ENCODE results near the gene SCCPDH. TPM values are rescaled to one million over a fixed set of nuclear protein-coding genes. Genes with fewer than 3 reads are reported as not detected.
"Not testable (repeated sequence)": the region's sequence is repeated elsewhere in the genome, so short reads cannot be mapped to it uniquely, and the experiment has no call there.

SCCPDH gene
- total and polyA plus RNA-seq, 5 experiments from 2014 or later, result 11.3 to 36.8 (median 31.3) TPM

DNA sequence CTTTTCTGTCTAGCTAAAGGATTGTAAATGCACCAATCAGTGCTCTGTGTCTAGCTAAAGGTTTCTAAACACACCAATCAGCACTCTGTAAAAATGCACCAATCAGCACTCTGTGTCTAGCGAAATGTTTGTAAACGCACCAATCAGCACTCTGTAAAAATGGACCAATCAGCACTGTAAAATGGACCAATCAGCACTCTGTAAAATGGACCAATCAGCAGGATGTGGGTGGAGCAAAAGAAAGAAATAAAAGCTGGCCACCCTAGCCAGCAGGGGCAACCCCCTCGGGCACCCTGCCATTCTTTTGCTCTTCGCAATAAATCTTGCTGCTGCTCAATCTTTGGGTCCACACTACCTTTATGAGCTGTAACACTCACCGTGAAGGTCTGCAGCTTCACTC, 11.8 kb upstream of the SCCPDH start:
- H3K4me1 Mint-ChIP-seq, POLR2A ChIA-PET, DNase-seq, ATAC-seq, H3K36me3 Mint-ChIP-seq, H3K4me3 Mint-ChIP-seq, H3K9me3 Mint-ChIP-seq, H3K27ac Mint-ChIP-seq: not testable (repeated sequence)
- H3K27me3 Mint-ChIP-seq, result peaks cover 5 to 14% (median 7%) of the 10 kb centered on the region in 5 donors

DNA sequence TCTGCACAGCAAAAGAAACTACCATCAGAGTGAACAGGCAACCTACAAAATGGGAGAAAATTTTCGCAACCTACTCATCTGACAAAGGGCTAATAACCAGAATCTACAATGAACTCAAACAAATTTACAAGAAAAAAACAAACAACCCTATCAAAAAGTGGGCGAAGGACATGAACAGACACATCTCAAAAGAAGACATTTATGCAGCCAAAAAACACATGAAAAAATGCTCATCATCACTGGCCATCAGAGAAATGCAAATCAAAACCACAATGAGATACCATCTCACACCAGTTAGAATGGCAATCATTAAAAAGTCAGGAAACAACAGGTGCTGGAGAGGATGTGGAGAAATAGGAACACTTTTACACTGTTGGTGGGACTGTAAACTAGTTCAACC, 4.8 kb upstream of the SCCPDH start:
- H3K36me3 Mint-ChIP-seq, ATAC-seq, DNase-seq, H3K9me3 Mint-ChIP-seq, H3K27me3 Mint-ChIP-seq, H3K27ac Mint-ChIP-seq, H3K4me1 Mint-ChIP-seq, H3K4me3 Mint-ChIP-seq, POLR2A ChIA-PET: not testable (repeated sequence)

DNA sequence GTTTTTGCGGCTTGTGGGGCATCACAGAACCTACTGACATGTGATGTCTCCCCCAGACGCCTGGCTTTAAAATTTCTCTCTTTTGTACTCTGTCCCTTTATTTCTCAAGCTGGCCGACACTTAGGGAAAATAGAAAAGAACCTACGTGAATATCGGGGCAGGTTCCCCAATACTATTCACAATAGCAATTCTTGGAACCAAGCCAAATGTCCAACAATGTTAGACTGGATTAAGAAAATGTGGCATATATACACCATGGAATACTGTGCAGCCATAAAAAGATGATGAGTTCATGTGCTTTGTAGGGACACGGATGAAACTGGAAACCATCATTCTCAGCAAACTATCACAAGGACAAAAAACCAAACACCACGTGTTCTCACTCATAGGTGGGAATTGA, 3.4 kb upstream of the SCCPDH start:
- H3K9me3 Mint-ChIP-seq, DNase-seq, H3K36me3 Mint-ChIP-seq, H3K27ac Mint-ChIP-seq, POLR2A ChIA-PET, ATAC-seq, H3K27me3 Mint-ChIP-seq: not testable (repeated sequence)
- Mint-ChIP-seq H3K4me1 (peaks cover 7 to 19% (median 13%) of the 10 kb centered on the region in 4 donors), H3K4me3 (peak overlapping the region in 1 of 10 donors; percentile 75)

DNA sequence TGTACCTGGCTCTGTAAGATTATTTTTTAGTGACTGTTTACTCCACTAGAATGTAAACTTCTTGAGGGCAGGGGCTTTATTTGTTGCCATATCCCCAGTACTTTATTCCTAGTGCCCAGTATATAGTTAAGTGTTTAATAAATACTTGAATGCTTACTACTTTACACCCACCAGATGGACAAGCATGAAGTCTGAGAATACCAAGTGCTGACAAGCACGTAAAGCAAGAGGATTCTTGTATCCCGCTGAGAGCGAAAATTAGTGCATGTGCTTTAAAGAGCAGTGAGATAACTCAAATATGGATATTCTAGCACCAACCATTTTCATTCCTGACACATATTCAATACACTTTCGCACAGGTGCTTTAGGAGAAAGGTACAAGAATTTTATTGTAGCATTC, 1.5 kb upstream of the SCCPDH start:
- POLR2A ChIA-PET, result no interaction called here
- Mint-ChIP-seq H3K4me1 (peaks cover 9 to 24% (median 15%) of the 10 kb centered on the region in 4 donors), H3K36me3 (peaks cover 7 to 11% (median 7%) of the 10 kb centered on the region in 3 donors), H3K4me3 (peak overlapping the region in 8 of 10 donors; percentile 34 to 92 (median 64)), H3K9me3 (peaks cover 0 to 13% (median 8%) of the 10 kb centered on the region in 9 donors), H3K27me3 (no peaks in the 10 kb centered on the region), H3K27ac (no peak overlapping the region)
- no peak for ATAC-seq
- no peak for DNase-seq

DNA sequence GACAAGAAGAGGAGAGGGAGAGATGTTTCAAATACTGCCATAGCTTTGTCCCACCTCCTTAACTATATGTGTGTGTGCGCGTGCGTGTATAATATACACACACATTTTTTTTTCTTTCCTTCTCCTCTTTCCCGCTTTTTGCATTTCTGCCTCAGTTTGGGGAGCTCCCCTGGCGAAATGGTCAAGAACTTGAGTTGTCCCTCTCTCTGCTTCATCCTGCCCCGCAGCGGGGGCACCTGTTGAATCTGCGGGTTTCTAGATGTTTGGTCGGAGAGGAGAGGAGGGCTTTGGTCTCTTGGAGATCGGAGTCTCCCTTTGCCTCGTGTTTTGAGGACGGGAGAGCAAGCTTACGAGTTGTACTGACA, 504 bp downstream of the SCCPDH start:
- POLR2A ChIA-PET, result interaction anchor here (0.6 kb wide), 1 partner anchor 18 kb away, joined by 3 read pairs; no protein-coding TSS in a partner anchor
- H3K27ac Mint-ChIP-seq, result peak overlapping the region; percentile 20 to 96 (median 88)

DNA sequence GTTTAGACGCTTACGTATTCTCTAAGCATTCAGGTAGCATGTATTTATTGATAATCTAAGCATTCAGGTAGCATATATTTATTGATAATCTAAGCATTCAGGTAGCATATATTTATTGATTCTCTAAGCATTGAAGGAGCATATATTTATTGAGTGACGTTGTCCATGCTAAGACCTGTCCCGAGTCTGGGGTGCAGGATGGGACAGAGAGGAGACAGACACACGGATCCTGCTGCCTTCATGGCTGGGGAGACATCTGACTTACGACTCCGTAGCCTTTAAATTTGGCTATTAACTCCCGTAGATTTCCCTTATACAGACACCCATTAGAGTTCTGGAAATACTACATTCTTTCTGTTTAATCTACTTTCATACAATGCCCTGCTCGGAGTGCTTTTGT, 982 bp downstream of the SCCPDH start:
- Mint-ChIP-seq H3K4me1 (peaks cover 9 to 24% (median 15%) of the 10 kb centered on the region in 4 donors), H3K4me3 (peak overlapping the region; percentile 82 to 96 (median 92)), H3K27me3 (no peaks in the 10 kb centered on the region), H3K9me3 (peaks cover 1 to 32% (median 19%) of the 10 kb centered on the region in 9 donors), H3K27ac (peak overlapping the region; percentile 20 to 96 (median 88)), H3K36me3 (peaks cover 30 to 35% (median 30%) of the 10 kb centered on the region in 3 donors)
- no peak for DNase-seq
- POLR2A ChIA-PET, result no interaction called here
- no peak for ATAC-seq

More for the DNA sequence above, 504 bp downstream of the SCCPDH start:
- Mint-ChIP-seq H3K4me1 (peaks cover 9 to 24% (median 15%) of the 10 kb centered on the region in 4 donors), H3K4me3 (peak overlapping the region; percentile 82 to 96 (median 92)), H3K27me3 (no peaks in the 10 kb centered on the region), H3K9me3 (peaks cover 1 to 27% (median 15%) of the 10 kb centered on the region in 9 donors), H3K36me3 (peaks cover 25 to 30% (median 26%) of the 10 kb centered on the region in 3 donors)
- ATAC-seq, result no peak
- DNase-seq, result peak in 2 of 10 donors; percentile 1 to 11

DNA sequence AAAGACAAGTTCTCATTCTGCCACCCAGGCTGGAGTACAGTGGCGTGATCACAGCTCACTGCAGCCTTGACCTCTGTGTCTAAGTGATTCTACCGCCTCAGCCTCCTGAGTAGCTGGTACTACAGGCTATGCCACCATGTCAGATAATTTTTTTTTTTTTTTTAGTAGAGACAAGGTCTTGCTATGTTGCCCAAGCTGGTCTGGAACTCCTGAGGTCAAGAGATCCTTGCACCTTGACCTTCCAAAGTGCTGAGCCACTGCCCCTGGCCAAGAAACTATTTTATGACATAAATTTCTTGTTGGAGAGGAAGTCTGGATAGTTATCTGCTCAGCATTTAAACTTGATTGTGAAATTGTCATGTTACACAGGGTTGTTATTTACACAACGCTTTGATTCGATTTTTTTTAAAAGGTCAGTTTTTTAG, 2.1 kb downstream of the SCCPDH start:
- POLR2A ChIA-PET, result no interaction called here
- ATAC-seq (no peak), DNase-seq (no peak)
- peak overlapping the region in 5 of 10 donors; percentile 4 to 96 (median 92) for H3K4me3 Mint-ChIP-seq
- H3K27ac Mint-ChIP-seq, result peak overlapping the region in 5 of 10 donors; percentile 18 to 67 (median 28)
- no peaks in the 10 kb centered on the region for H3K27me3 Mint-ChIP-seq
- peaks cover 1 to 31% (median 15%) of the 10 kb centered on the region in 9 donors for H3K9me3 Mint-ChIP-seq
- H3K4me1 Mint-ChIP-seq, result peaks cover 9 to 24% (median 15%) of the 10 kb centered on the region in 4 donors
- peaks cover 37 to 45% (median 41%) of the 10 kb centered on the region in 3 donors for H3K36me3 Mint-ChIP-seq

DNA sequence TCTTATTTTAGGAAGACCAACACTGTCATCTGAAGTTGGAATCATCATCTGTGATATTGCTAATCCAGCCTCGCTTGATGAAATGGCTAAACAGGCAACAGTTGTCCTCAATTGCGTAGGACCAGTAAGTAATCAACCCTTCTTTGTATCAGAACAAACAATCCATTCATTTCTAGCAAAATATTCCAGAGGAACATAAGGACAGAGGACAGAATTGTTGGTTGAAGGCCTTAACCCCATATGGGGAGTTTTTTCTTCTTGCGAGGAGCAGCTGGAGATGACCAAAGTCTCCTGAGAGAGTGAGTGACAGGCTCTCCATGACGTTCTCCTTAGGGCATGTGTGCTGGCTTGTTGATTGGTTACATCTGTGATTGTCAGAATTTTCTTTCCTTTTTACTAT, 2.7 kb downstream of the SCCPDH start:
- ATAC-seq, result no peak

DNA sequence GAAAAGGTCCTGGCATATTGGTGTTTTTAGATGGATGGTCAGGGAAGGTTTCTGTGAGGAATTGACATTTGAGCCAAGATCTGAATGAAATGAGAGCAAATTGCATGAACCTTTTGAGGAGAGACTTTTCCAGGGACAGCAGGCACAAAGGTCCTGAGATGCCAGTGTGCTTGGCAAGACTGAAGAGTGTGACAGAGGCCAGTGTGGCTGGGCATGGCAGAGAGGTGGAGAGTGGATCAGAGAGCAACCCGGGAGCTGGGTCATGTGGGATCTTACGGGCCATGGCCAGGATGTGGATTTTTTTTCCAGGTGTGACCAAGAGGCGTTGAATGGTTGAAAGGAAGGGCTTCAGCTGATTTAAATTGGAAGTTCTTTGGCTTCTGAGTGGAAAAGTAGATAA, 3.4 kb downstream of the SCCPDH start:
- Mint-ChIP-seq H3K27me3 (no peaks in the 10 kb centered on the region), H3K36me3 (peaks cover 44 to 56% (median 50%) of the 10 kb centered on the region in 3 donors), H3K4me1 (peaks cover 10 to 24% (median 15%) of the 10 kb centered on the region in 4 donors), H3K27ac (peak overlapping the region in 1 of 10 donors; percentile 26), H3K4me3 (no peak overlapping the region), H3K9me3 (peaks cover 1 to 31% (median 15%) of the 10 kb centered on the region in 9 donors)
- POLR2A ChIA-PET, result no interaction called here
- ATAC-seq (no peak), DNase-seq (no peak)

More for the DNA sequence above, 2.7 kb downstream of the SCCPDH start:
- Mint-ChIP-seq H3K4me1 (peaks cover 9 to 24% (median 15%) of the 10 kb centered on the region in 4 donors), H3K4me3 (peak overlapping the region in 1 of 10 donors; percentile 49), H3K36me3 (peaks cover 41 to 52% (median 47%) of the 10 kb centered on the region in 3 donors), H3K27me3 (no peaks in the 10 kb centered on the region), H3K9me3 (peaks cover 1 to 31% (median 15%) of the 10 kb centered on the region in 9 donors), H3K27ac (peak overlapping the region in 2 of 10 donors; percentile 28 to 63)
- POLR2A ChIA-PET, result no interaction called here
- DNase-seq, result no peak

DNA sequence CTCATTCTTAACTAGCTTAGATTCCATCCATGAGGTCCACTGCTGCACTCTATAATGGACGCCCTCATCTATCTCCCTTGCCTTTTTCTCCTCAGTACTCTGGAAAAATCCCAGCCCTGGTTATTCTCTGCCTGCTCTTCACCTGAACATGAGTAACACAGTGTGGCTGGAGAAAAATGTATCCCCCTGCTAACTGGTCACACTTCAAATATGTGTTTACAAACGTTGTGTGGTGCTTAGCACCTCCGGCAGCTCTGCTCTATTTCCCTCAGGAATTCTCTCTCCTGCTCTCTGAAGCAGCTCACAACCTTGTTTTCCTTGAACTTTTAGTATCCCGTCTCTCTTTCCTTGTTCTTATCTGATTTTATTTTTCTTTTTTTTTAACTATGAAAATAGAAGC, 4.1 kb downstream of the SCCPDH start:
- POLR2A ChIA-PET, result no interaction called here
- H3K36me3 Mint-ChIP-seq, result peaks cover 44 to 56% (median 50%) of the 10 kb centered on the region in 3 donors
- no peak overlapping the region for H3K27ac Mint-ChIP-seq
- H3K27me3 Mint-ChIP-seq, result no peaks in the 10 kb centered on the region
- DNase-seq (no peak), ATAC-seq (no peak)
- H3K4me3 Mint-ChIP-seq, result peak overlapping the region in 1 of 10 donors; percentile 1
- H3K4me1 Mint-ChIP-seq, result peaks cover 10 to 22% (median 15%) of the 10 kb centered on the region in 4 donors
- H3K9me3 Mint-ChIP-seq, result peaks cover 1 to 31% (median 15%) of the 10 kb centered on the region in 9 donors

DNA sequence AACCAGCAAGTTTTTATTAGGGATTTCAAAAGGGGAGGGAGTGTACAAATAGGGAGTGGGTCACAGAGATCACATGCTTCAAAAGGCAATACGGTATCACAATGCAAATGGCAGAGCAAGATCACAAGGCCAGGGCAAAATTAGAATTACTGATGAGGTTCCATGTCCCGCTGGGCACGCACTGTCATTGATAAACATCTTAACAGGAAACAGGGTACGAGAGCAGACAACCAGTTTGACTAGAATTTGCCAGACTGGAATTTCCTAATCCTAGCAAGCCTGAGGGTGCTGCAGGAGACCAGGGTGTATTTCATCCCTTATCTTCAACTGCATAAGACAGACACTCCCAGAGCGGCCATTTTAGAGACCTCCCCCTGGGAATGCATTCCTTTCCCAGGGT, 4.8 kb downstream of the SCCPDH start:
- H3K36me3 Mint-ChIP-seq, result peaks cover 44 to 63% (median 55%) of the 10 kb centered on the region in 3 donors
- ATAC-seq, POLR2A ChIA-PET: not testable (repeated sequence)

DNA sequence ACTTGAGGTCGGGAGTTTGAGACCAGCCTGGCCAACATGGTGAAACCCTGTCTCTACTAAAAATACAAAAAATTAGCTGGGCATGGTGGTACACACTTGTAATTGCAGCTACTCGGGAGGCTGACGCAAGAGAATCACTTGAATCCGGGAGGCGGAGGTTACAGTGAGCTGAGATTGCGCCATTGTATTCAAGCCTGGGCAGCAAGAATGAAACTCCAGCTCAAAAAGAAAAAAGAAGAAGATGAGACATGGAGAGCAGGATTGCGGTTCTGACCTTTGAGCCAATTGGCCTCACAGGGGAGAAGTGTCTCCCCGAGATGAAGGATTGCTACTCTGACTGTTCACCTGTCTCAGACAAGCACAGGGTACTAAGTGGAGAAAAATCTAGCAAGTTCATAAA, 6.6 kb downstream of the SCCPDH start:
- Mint-ChIP-seq H3K9me3 (peaks cover 1 to 31% (median 15%) of the 10 kb centered on the region in 9 donors), H3K4me1 (peaks cover 0 to 7% (median 3%) of the 10 kb centered on the region in 4 donors), H3K4me3 (no peak overlapping the region), H3K27me3 (no peaks in the 10 kb centered on the region), H3K36me3 (peaks cover 44 to 79% (median 69%) of the 10 kb centered on the region in 3 donors), H3K27ac (no peak overlapping the region)
- POLR2A ChIA-PET, result interaction anchor here (0.6 kb wide), 1 partner anchor 67 kb away, joined by 3 read pairs; no protein-coding TSS in a partner anchor
- ATAC-seq, result no peak
- DNase-seq, result no peak

More for the DNA sequence above, 4.8 kb downstream of the SCCPDH start:
- peaks cover 1 to 31% (median 15%) of the 10 kb centered on the region in 9 donors for H3K9me3 Mint-ChIP-seq
- H3K4me1 Mint-ChIP-seq, result peaks cover 12 to 18% (median 14%) of the 10 kb centered on the region in 4 donors
- DNase-seq, H3K27me3 Mint-ChIP-seq, H3K4me3 Mint-ChIP-seq: not testable (repeated sequence)
- peak overlapping the region in 1 of 10 donors; percentile 10 for H3K27ac Mint-ChIP-seq

DNA sequence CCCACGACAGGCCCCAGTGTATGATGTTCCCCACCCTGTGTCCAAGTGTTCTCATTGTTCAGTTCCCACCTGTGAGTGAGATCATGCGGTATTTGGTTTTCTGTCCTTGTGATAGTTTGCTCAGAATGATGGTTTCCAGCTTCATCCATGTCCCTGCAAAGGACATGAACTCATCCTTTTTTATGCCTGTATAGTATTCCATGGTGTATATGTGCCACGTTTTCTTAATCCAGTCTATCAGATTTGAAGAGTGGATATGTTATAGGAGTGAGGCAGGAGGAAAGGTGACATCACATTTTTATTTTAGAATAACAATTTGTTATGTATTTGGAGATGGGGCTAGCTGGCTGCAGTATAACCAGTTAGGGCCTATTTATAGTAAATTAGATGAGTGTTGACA, 7.7 kb downstream of the SCCPDH start:
- POLR2A ChIA-PET, ATAC-seq, H3K27me3 Mint-ChIP-seq, H3K4me3 Mint-ChIP-seq, DNase-seq, H3K4me1 Mint-ChIP-seq, H3K27ac Mint-ChIP-seq: not testable (repeated sequence)
- Mint-ChIP-seq H3K9me3 (peaks cover 1 to 31% (median 15%) of the 10 kb centered on the region in 9 donors), H3K36me3 (peaks cover 44 to 83% (median 75%) of the 10 kb centered on the region in 3 donors)

Data from naive thymus-derived CD8-positive, alpha-beta T cell (primary cell).